ENCODE measurements around the gene RIPOR2.

RIPOR2 gene

DNA sequence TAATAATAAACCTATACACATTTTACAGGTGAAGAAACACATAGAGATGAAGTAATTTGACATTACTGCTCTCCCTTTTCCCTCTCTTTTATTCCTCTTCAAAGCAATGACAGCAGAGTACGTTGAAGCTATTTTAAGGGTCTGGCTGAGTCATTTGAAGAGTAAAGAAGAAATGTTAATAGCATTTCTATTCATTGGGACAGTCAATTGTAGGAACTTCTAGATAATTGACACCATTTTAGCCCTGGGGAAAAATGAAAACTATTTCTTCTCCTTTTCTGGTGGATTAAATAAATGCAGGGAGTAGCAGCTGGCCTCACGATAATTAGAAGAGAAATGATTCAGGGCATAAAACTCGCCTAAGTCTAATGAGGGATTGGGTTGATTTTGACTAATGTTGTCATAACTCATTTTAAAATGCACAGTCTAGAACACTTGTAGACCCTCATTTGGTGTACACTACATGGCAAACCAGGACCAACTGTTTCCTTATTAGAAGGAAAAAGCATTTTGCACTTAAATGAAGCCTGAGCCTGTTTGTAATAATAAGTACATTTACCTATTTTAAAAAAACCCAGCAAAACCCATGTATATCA, 48.1 kb downstream of the RIPOR2 start:
- no peaks in the 10 kb centered on the region for H3K9me3 ChIP-seq (ENCODE audit: control insufficient read depth, insufficient read depth, low read depth, low read length)
- no peaks in the 10 kb centered on the region for H3K4me1 ChIP-seq (ENCODE audit: control insufficient read depth, insufficient read depth, low read length)
- H3K27ac ChIP-seq (ENCODE audit: extremely low read depth, low read depth, low read length): no peak overlapping the region
- H3K4me3 ChIP-seq (ENCODE audit: low read depth, low read length): no peak overlapping the region
- ChIA-PET POLR2A (no interaction called here), CTCF (interaction anchor here (0.8 to 3.1 kb wide), 3 partner anchors 47 to 104 kb away, joined by 3 to 16 read pairs (median 5); no protein-coding TSS in a partner anchor)
- TF ChIP-seq ZBTB1 (tag by site-specific recombination; IDR thresholded peaks at IDR 0.05): no peak
- TF ChIP-seq ZNF624 (tag by site-specific recombination; IDR thresholded peaks at IDR 0.05): no peak
- no peak for TF ChIP-seq ZNF791 (tag by site-specific recombination; IDR thresholded peaks at IDR 0.05)
- no peak for TF ChIP-seq ZNF223 (tag by site-specific recombination; IDR thresholded peaks at IDR 0.05)
- no peak for TF ChIP-seq MEIS1 (CRISPR knock-in tag; IDR thresholded peaks at IDR 0.05; ENCODE audit: borderline replicate concordance)
- no peak for TF ChIP-seq ZNF768 (tag by site-specific recombination; IDR thresholded peaks at IDR 0.05)
- TF ChIP-seq MZF1 (tag by site-specific recombination; IDR thresholded peaks at IDR 0.05; ENCODE audit: borderline replicate concordance): no peak
- TF ChIP-seq SP7 (tag by site-specific recombination; IDR thresholded peaks at IDR 0.05): no peak
- no peak for TF ChIP-seq ZNF792 (tag by site-specific recombination; IDR thresholded peaks at IDR 0.05)
- no peak for TF ChIP-seq TRIM28 (IDR thresholded peaks at IDR 0.05; ENCODE audit: borderline replicate concordance, low read length)
- TF ChIP-seq ZBTB20 (tag by site-specific recombination; IDR thresholded peaks at IDR 0.05): no peak
- no peak for TF ChIP-seq ZNF16 (tag by site-specific recombination; IDR thresholded peaks at IDR 0.05; ENCODE audit: low read depth)
- no peak for TF ChIP-seq SALL2 (tag by site-specific recombination; IDR thresholded peaks at IDR 0.05; ENCODE audit: borderline replicate concordance)
- H3K36me3 ChIP-seq (ENCODE audit: control insufficient read depth in 2 of 2, insufficient read depth in 1 of 2, low read length in 2 of 2): no peaks in the 10 kb centered on the region

DNA sequence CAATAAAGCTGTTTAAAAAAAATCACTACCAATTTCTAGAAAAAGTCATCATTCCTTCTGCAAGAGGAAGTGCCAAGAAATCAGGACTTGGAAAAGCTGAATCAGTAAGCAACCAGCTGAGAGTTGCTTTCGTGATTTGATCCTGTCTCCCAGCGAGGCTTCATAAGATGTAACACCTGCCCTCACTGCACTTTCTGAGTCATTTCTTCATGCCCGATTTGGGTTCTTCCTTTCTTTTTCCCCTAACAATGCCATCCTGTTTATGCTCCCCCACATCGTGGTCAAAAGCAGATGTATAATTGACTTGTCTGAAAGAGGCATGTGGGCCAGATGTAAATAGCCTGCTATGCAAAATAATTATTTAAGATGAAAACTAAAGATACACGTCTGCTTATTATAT, 52.1 kb downstream of the RIPOR2 start:
- Histone ChIP-seq H3K4me3 (ENCODE audit: low read depth, low read length) (no peak overlapping the region), H3K27ac (ENCODE audit: extremely low read depth, low read depth, low read length) (no peak overlapping the region), H3K4me1 (ENCODE audit: control insufficient read depth, insufficient read depth, low read length) (no peaks in the 10 kb centered on the region), H3K36me3 (ENCODE audit: control insufficient read depth in 2 of 2, insufficient read depth in 1 of 2, low read length in 2 of 2) (no peaks in the 10 kb centered on the region), H3K9me3 (ENCODE audit: control insufficient read depth, insufficient read depth, low read depth, low read length) (no peaks in the 10 kb centered on the region)
- CTCF ChIA-PET: interaction anchor here (1.3 to 1.9 kb wide), 2 partner anchors 50 to 108 kb away, joined by 3 to 8 read pairs; no protein-coding TSS in a partner anchor
- TF ChIP-seq YY2 (tag by site-specific recombination; IDR thresholded peaks at IDR 0.05) (no peak), ZIC2 (tag by site-specific recombination; IDR thresholded peaks at IDR 0.05) (no peak), ZNF391 (tag by site-specific recombination; IDR thresholded peaks at IDR 0.05; ENCODE audit: borderline replicate concordance, low read depth) (no peak), SALL2 (tag by site-specific recombination; IDR thresholded peaks at IDR 0.05; ENCODE audit: borderline replicate concordance) (no peak), ZNF133 (tag by site-specific recombination; IDR thresholded peaks at IDR 0.05) (no peak), ZNF157 (tag by site-specific recombination; IDR thresholded peaks at IDR 0.05) (no peak), ZNF561 (tag by site-specific recombination; IDR thresholded peaks at IDR 0.05; ENCODE audit: borderline replicate concordance) (no peak), ZNF48 (tag by site-specific recombination; IDR thresholded peaks at IDR 0.05) (no peak), ZNF549 (tag by site-specific recombination; IDR thresholded peaks at IDR 0.05) (no peak)
- TF ChIP-seq, protein P1, sequence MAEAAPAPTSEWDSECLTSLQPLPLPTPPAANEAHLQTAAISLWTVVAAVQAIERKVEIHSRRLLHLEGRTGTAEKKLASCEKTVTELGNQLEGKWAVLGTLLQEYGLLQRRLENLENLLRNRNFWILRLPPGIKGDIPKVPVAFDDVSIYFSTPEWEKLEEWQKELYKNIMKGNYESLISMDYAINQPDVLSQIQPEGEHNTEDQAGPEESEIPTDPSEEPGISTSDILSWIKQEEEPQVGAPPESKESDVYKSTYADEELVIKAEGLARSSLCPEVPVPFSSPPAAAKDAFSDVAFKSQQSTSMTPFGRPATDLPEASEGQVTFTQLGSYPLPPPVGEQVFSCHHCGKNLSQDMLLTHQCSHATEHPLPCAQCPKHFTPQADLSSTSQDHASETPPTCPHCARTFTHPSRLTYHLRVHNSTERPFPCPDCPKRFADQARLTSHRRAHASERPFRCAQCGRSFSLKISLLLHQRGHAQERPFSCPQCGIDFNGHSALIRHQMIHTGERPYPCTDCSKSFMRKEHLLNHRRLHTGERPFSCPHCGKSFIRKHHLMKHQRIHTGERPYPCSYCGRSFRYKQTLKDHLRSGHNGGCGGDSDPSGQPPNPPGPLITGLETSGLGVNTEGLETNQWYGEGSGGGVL (tag by site-specific recombination; IDR thresholded peaks at IDR 0.05): no peak
- TF ChIP-seq, protein P2, sequence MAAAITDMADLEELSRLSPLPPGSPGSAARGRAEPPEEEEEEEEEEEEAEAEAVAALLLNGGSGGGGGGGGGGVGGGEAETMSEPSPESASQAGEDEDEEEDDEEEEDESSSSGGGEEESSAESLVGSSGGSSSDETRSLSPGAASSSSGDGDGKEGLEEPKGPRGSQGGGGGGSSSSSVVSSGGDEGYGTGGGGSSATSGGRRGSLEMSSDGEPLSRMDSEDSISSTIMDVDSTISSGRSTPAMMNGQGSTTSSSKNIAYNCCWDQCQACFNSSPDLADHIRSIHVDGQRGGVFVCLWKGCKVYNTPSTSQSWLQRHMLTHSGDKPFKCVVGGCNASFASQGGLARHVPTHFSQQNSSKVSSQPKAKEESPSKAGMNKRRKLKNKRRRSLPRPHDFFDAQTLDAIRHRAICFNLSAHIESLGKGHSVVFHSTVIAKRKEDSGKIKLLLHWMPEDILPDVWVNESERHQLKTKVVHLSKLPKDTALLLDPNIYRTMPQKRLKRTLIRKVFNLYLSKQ (tag by site-specific recombination; IDR thresholded peaks at IDR 0.05; ENCODE audit: borderline replicate concordance): no peak
- TF ChIP-seq, protein P3, sequence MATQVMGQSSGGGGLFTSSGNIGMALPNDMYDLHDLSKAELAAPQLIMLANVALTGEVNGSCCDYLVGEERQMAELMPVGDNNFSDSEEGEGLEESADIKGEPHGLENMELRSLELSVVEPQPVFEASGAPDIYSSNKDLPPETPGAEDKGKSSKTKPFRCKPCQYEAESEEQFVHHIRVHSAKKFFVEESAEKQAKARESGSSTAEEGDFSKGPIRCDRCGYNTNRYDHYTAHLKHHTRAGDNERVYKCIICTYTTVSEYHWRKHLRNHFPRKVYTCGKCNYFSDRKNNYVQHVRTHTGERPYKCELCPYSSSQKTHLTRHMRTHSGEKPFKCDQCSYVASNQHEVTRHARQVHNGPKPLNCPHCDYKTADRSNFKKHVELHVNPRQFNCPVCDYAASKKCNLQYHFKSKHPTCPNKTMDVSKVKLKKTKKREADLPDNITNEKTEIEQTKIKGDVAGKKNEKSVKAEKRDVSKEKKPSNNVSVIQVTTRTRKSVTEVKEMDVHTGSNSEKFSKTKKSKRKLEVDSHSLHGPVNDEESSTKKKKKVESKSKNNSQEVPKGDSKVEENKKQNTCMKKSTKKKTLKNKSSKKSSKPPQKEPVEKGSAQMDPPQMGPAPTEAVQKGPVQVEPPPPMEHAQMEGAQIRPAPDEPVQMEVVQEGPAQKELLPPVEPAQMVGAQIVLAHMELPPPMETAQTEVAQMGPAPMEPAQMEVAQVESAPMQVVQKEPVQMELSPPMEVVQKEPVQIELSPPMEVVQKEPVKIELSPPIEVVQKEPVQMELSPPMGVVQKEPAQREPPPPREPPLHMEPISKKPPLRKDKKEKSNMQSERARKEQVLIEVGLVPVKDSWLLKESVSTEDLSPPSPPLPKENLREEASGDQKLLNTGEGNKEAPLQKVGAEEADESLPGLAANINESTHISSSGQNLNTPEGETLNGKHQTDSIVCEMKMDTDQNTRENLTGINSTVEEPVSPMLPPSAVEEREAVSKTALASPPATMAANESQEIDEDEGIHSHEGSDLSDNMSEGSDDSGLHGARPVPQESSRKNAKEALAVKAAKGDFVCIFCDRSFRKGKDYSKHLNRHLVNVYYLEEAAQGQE (tag by site-specific recombination; IDR thresholded peaks at IDR 0.05): no peak
- TF ChIP-seq, protein P4, sequence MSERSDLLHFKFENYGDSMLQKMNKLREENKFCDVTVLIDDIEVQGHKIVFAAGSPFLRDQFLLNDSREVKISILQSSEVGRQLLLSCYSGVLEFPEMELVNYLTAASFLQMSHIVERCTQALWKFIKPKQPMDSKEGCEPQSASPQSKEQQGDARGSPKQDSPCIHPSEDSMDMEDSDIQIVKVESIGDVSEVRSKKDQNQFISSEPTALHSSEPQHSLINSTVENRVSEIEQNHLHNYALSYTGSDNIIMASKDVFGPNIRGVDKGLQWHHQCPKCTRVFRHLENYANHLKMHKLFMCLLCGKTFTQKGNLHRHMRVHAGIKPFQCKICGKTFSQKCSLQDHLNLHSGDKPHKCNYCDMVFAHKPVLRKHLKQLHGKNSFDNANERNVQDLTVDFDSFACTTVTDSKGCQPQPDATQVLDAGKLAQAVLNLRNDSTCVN (tag by site-specific recombination; optimal IDR thresholded peaks at IDR 0.05): no peak
- TF ChIP-seq, protein P5, sequence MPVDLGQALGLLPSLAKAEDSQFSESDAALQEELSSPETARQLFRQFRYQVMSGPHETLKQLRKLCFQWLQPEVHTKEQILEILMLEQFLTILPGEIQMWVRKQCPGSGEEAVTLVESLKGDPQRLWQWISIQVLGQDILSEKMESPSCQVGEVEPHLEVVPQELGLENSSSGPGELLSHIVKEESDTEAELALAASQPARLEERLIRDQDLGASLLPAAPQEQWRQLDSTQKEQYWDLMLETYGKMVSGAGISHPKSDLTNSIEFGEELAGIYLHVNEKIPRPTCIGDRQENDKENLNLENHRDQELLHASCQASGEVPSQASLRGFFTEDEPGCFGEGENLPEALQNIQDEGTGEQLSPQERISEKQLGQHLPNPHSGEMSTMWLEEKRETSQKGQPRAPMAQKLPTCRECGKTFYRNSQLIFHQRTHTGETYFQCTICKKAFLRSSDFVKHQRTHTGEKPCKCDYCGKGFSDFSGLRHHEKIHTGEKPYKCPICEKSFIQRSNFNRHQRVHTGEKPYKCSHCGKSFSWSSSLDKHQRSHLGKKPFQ (tag by site-specific recombination; IDR thresholded peaks at IDR 0.05): no peak
- POLR2A ChIA-PET: no interaction called here

Data from HEK293 (cell line).